Esophagus muscularis mucosa (tissue), 4 donors: ENCODE data around the gene TOR2A. TPM values are rescaled to one million over a fixed set of nuclear protein-coding genes. Genes with fewer than 3 reads are reported as not detected.

Experiments
- DNase-seq: peaks from one replicate; pipeline ENCODE4 v3.0.0-alpha.2; 2017; ENCODE audit errors: extremely low spot score
- H3K27ac ChIP-seq, 4 donors: fragments of 200-600 bp; sonication (generic); replicated peaks in 1 of 4; 1 replicate in 3 of 4; 2 replicates in 1 of 4; pipeline ENCODE4 v1.5.1; 2016 to 2019; ENCODE audit warnings: mild to moderate bottlenecking in 1 of 4
- H3K27me3 ChIP-seq, 4 donors: fragments of 200-600 bp; sonication (generic); one replicate each; pipeline versions ENCODE4 v1.5.1 to v1.6.0; 2016 to 2019
- H3K36me3 ChIP-seq, 4 donors: fragments of 200-600 bp; sonication (generic); one replicate each; pipeline ENCODE4 v1.5.1; 2016 to 2019
- H3K4me1 ChIP-seq, 4 donors: fragments of 200-600 bp; sonication (generic); one replicate each; pipeline ENCODE4 v1.5.1; 2016 to 2019
- H3K4me3 ChIP-seq, 4 donors: fragments of 200-600 bp; sonication (generic); 1 replicate in 2 of 4; 2 replicates in 2 of 4; pipeline ENCODE4 v1.5.1; 2016 to 2019; ENCODE audit warnings: mild to moderate bottlenecking in 4 of 4, moderate library complexity in 1 of 4
- H3K9me3 ChIP-seq, 4 donors: fragments of 200-600 bp; sonication (generic); 1 replicate in 3 of 4; 2 replicates in 1 of 4; pipeline ENCODE4 v1.5.1; 2016 to 2019
- CTCF ChIP-seq, 3 experiments: fragments of 200-600 bp in 2 of 3; fragments of 450-650 bp in 1 of 3; sonication (generic) in 2 of 3; IDR thresholded peaks; one replicate each; pipeline ENCODE4 v1.5.1; 2017 to 2019; ENCODE audit warnings: antibody characterized with exemption in 3 of 3, mild to moderate bottlenecking in 2 of 3, moderate library complexity in 1 of 3
- EP300 ChIP-seq: sonication (generic); formaldehyde crosslinking; IDR thresholded peaks from one replicate; pipeline ENCODE4 v1.6.1; 2017; ENCODE audit warnings: antibody characterized with exemption
- POLR2A ChIP-seq: fragments of 450-650 bp; IDR thresholded peaks from one replicate; pipeline ENCODE4 v1.6.1; 2017; ENCODE audit warnings: antibody characterized with exemption, moderate library complexity, mild to moderate bottlenecking, low read depth
- POLR2AphosphoS5 ChIP-seq, 2 donors: sonication (generic); formaldehyde crosslinking; IDR thresholded peaks; one replicate each; pipeline ENCODE4 v1.6.1; 2017; ENCODE audit warnings: antibody characterized with exemption in 2 of 2
- WGBS: methylation state at CpG from one replicate; pipeline ENCODE4 v1.1.5; 2018; 5-methylcytosine and 5-hydroxymethylcytosine counted together
- intact Hi-C: fragments of 100-400 bp; cut with DNase I; formaldehyde crosslinking; loops from one replicate; pipeline ENCODE4 v1.15.1; 2023
- total RNA-seq, 4 donors: library from RNA; depleted of rRNA; stranded (reverse); fragments of >200 nt; gene quantifications; one replicate each; pipeline versions ENCODE4 v1.1.0 to v1.2.1, GENCODE V29; 2016

Gene TOR2A
- total RNA-seq, 4 donors from 2014 or later = 5.4 to 9.2 (median 7.0) TPM

GRCh38 chr9:127780126-127780885, 45.2 kb upstream of the TOR2A start:
- H3K27me3 ChIP-seq = no peaks in the 10 kb centered on the region
- no peaks in the 10 kb centered on the region for H3K36me3 ChIP-seq
- H3K4me3 ChIP-seq = no peak overlapping the region
- peaks cover 24 to 29% (median 29%) of the 10 kb centered on the region in 4 donors for H3K4me1 ChIP-seq
- 70% methylated on average over 10 of the region's 20 CpGs for WGBS
- intact Hi-C loops = no loop called here
- TF ChIP-seq CTCF (IDR thresholded peaks at IDR 0.05) = no peak
- no peak for TF ChIP-seq POLR2AphosphoS5 (IDR thresholded peaks at IDR 0.05)
- TF ChIP-seq EP300 = no peak
- TF ChIP-seq POLR2A = no peak
- H3K9me3 ChIP-seq = no peaks in the 10 kb centered on the region
- no peak for DNase-seq
- H3K27ac ChIP-seq = peak overlapping the region in 1 of 4 donors; percentile 9

GRCh38 chr9:127779136-127779981, 44.3 kb upstream of the TOR2A start:
- Histone ChIP-seq H3K4me3 (no peak overlapping the region), H3K36me3 (no peaks in the 10 kb centered on the region), H3K27ac (peak overlapping the region; percentile 2 to 66 (median 52)), H3K27me3 (no peaks in the 10 kb centered on the region), H3K9me3 (no peaks in the 10 kb centered on the region), H3K4me1 (peaks cover 19 to 23% (median 23%) of the 10 kb centered on the region in 4 donors)
- TF ChIP-seq EP300 = no peak
- intact Hi-C loops = no loop called here
- WGBS = 79% methylated on average over 5 of the region's 17 CpGs
- no peak for DNase-seq

- Histone ChIP-seq H3K4me1 (peaks cover 14 to 17% (median 15%) of the 10 kb centered on the region in 4 donors), H3K27me3 (no peaks in the 10 kb centered on the region), H3K27ac (peak within 1 kb of the TSS; percentile 2 to 66 (median 52)), H3K36me3 (no peaks in the 10 kb centered on the region), H3K4me3 (peak within 1 kb of the TSS; percentile 11 to 33 (median 16)), H3K9me3 (no peaks in the 10 kb centered on the region)
- TF ChIP-seq EP300 = no peak
- TF ChIP-seq CTCF (IDR thresholded peaks at IDR 0.05) = no peak
- no peak for TF ChIP-seq POLR2AphosphoS5 (IDR thresholded peaks at IDR 0.05)
- TF ChIP-seq POLR2A = no peak
- no peak for DNase-seq
- intact Hi-C loops = no loop called here
- 52% methylated on average over 12 of the region's 13 CpGs for WGBS
Measured at GRCh38 chr9:127778280-127779135, 43.4 kb upstream of the TOR2A start, which contains the start of gene SH2D3C. Gene SH2D3C, minus strand, starts transcription at chr9:127778666. Its CDS starts 39 bp downstream, at chr9:127778627.

GRCh38 chr9:127777368-127777980, 42.4 kb upstream of the TOR2A start:
- no peaks in the 10 kb centered on the region for H3K36me3 ChIP-seq
- peaks cover 8 to 17% (median 13%) of the 10 kb centered on the region in 4 donors for H3K4me1 ChIP-seq
- TF ChIP-seq CTCF (IDR thresholded peaks at IDR 0.05) (no peak), POLR2A (no peak), POLR2AphosphoS5 (IDR thresholded peaks at IDR 0.05) (no peak), EP300 (no peak)
- WGBS = 63% methylated on average over 18 of the region's 18 CpGs
- intact Hi-C loops = no loop called here
- peak overlapping the region; percentile 12 to 33 (median 20) for H3K4me3 ChIP-seq
- H3K27ac ChIP-seq = no peak overlapping the region
- no peak for DNase-seq
- no peaks in the 10 kb centered on the region for H3K9me3 ChIP-seq
- H3K27me3 ChIP-seq = no peaks in the 10 kb centered on the region
